ENCODE data around the gene RAD23B. TPM values are rescaled to one million over a fixed set of nuclear protein-coding genes. Genes with fewer than 3 reads are reported as not detected.

Gene RAD23B
- 111 and 164 TPM in 2 replicates for total RNA-seq

GRCh38 chr9:107282759-107283622, at the start of gene RAD23B:
Gene RAD23B, plus strand, starts transcription at chr9:107283279. Its CDS starts 351 bp downstream, at chr9:107283630.

Other genes with a start within 250 kb of the RAD23B start
- gene KLF4, start 206.5 kb downstream of the RAD23B start, total RNA-seq: 3.9 and 29.3 TPM in 2 replicates

All from placental pericyte (primary cell).